DND-41 (cell line): ENCODE results near the gene ARFIP2.

Experiments
- ATAC-seq: fragments of 200-7000 bp; cut with Tn5 transposase; 3 replicates; pipeline ENCODE4 v1.9.1; 2021; ENCODE audit warnings: low read depth; ENCODE audit not compliant: insufficient read depth
- DNase-seq: peaks from one replicate; pipeline ENCODE4 v3.0.0-alpha.2; 2020
- H2AFZ ChIP-seq: 2 replicates; pipeline ENCODE4 v1.6.0; 2012; ENCODE audit warnings: low read depth, low read length
- H3K27ac ChIP-seq: 2 replicates; pipeline ENCODE4 v1.5.1; 2012; ENCODE audit warnings: low read length, inconsistent platforms
- H3K27me3 ChIP-seq: fragments of 200-600 bp; sonication (generic); 2 replicates; pipeline ENCODE4 v1.6.0; 2012; ENCODE audit warnings: low read length, mild to moderate bottlenecking, inconsistent platforms; ENCODE audit not compliant: insufficient read depth, poor library complexity
- H3K36me3 ChIP-seq: 2 replicates; pipeline ENCODE4 v1.5.1; 2012; ENCODE audit warnings: low read length, inconsistent platforms; ENCODE audit not compliant: insufficient read depth
- H3K4me1 ChIP-seq: 2 replicates; pipeline ENCODE4 v1.5.1; 2012; ENCODE audit warnings: mild to moderate bottlenecking, low read length; ENCODE audit not compliant: insufficient read depth
- H3K4me2 ChIP-seq: 2 replicates; pipeline ENCODE4 v1.6.0; 2012; ENCODE audit warnings: mild to moderate bottlenecking, moderate library complexity, low read length, inconsistent platforms; ENCODE audit not compliant: insufficient read depth
- H3K4me3 ChIP-seq, 2 experiments: fragments of 200-600 bp in 1 of 2; shearing (Covaris generic) in 1 of 2; 2 replicates each; pipeline ENCODE4 v1.5.1; 2012 to 2016; ENCODE audit warnings: inconsistent platforms in 2 of 2, low read length in 2 of 2, mild to moderate bottlenecking in 2 of 2, low read depth in 1 of 2, moderate library complexity in 1 of 2
- H3K79me2 ChIP-seq: 2 replicates; pipeline ENCODE4 v1.6.0; 2012; ENCODE audit warnings: low read length, inconsistent platforms; ENCODE audit not compliant: insufficient read depth
- H3K9ac ChIP-seq: 2 replicates; pipeline ENCODE4 v1.6.0; 2012; ENCODE audit warnings: low read depth, mild to moderate bottlenecking, inconsistent platforms, low read length, moderate library complexity
- H3K9me3 ChIP-seq: 2 replicates; pipeline ENCODE4 v1.5.1; 2012; ENCODE audit warnings: low read length, moderate library complexity, mild to moderate bottlenecking, inconsistent platforms; ENCODE audit not compliant: insufficient read depth, severe bottlenecking
- H4K20me1 ChIP-seq: 2 replicates; pipeline ENCODE4 v1.6.0; 2012; ENCODE audit warnings: low read length; ENCODE audit not compliant: insufficient read depth
- CTCF ChIP-seq: IDR thresholded peaks from 2 replicates; pipeline ENCODE4 v1.5.1; 2012; ENCODE audit warnings: borderline replicate concordance, low read length, moderate library complexity, mild to moderate bottlenecking; ENCODE audit not compliant: poor library complexity, severe bottlenecking; ENCODE audit errors: extremely low read depth
- EZH2 ChIP-seq: IDR thresholded peaks from 3 replicates; pipeline ENCODE4 v1.6.1; 2012; ENCODE audit warnings: borderline replicate concordance, low read depth, mild to moderate bottlenecking, moderate library complexity, low read length, inconsistent platforms; ENCODE audit not compliant: severe bottlenecking

Gene ARFIP2

DNA sequence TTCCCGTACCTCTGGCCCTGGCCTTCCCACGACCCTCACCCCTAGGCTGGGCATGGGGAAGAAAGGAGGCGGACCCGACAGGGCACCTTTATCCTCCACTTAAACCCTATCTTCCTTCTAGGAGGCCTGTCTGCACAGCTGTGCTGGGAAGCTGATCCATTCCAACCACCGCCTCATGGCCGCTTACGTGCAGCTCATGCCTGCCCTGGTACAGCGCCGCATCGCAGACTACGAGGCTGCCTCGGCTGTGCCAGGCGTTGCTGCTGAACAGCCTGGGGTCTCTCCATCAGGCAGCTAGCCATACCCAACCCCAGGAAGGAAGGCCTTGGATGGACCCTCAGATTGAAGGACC, 769 bp upstream of the ARFIP2 start:
- TF ChIP-seq EZH2 (no peak), CTCF (no peak)
- H3K4me1 ChIP-seq = peaks cover 33% of the 10 kb centered on the region
- peak overlapping the region; percentile 77 for H3K9ac ChIP-seq
- peak overlapping the region; percentile 87 for H3K4me2 ChIP-seq
- peak overlapping the region; percentile 87 for H3K27ac ChIP-seq
- peaks cover 50% of the 10 kb centered on the region for H3K79me2 ChIP-seq
- H3K27me3 ChIP-seq = no peaks in the 10 kb centered on the region
- peak overlapping the region; percentile 87 for H2AFZ ChIP-seq
- ATAC-seq = peak; percentile 13; the same call in 2 of the 3 replicates
- H3K4me3 ChIP-seq = peak overlapping the region; percentile 58 to 85; a peak in 3 of 4 replicates
- H3K36me3 ChIP-seq = peaks cover 80% of the 10 kb centered on the region
- peaks cover 25% of the 10 kb centered on the region for H4K20me1 ChIP-seq
- H3K9me3 ChIP-seq = no peaks in the 10 kb centered on the region
- DNase-seq = peak; percentile 20

DNA sequence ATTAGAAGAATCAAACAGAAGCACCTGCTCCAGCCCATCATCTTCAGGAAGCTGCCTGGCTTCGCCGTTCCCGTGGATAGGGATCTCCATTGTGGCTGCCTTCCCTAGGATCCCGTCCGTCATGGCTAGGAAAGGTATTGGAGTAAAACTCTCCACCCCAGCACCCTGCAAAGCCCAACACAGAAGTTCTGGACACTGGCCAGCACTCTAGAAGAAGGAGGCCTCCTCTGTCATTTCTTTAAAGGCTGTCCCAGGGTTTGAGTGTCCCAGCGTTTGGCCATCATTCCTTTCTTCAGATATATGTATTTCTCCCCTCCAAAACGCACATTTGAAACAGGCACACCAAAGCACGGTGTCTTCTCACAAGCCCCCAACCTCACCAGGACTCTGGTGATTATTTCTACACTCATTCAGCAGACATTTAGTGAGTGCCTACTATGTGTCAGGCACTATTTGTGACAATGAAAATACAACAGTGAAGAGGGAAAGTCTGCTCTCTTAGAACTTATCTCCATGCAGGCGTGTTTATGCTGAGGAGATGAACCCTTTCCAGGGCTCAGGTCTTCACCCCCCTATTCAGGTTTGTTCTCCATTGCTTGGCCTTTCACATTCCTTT, 724 bp downstream of the ARFIP2 start:
- peak overlapping the region; percentile 80 for H3K27ac ChIP-seq
- no peaks in the 10 kb centered on the region for H3K27me3 ChIP-seq
- peak overlapping the region; percentile 77 for H3K9ac ChIP-seq
- H3K79me2 ChIP-seq = peaks cover 50% of the 10 kb centered on the region
- TF ChIP-seq CTCF (no peak), EZH2 (no peak)
- H3K9me3 ChIP-seq = no peaks in the 10 kb centered on the region
- ATAC-seq (no peak), DNase-seq (no peak)
- H3K4me2 ChIP-seq = peak overlapping the region; percentile 87
- H3K36me3 ChIP-seq = peaks cover 71% of the 10 kb centered on the region
- H2AFZ ChIP-seq = peak overlapping the region; percentile 78
- H3K4me3 ChIP-seq = peak overlapping the region; percentile 58 to 85
- H4K20me1 ChIP-seq = peaks cover 27% of the 10 kb centered on the region
- peaks cover 33% of the 10 kb centered on the region for H3K4me1 ChIP-seq

- no peaks in the 10 kb centered on the region for H3K27me3 ChIP-seq
- no peaks in the 10 kb centered on the region for H3K9me3 ChIP-seq
- no peak overlapping the region for H3K4me2 ChIP-seq
- DNase-seq = no peak
- no peak for ATAC-seq
- peaks cover 21% of the 10 kb centered on the region for H4K20me1 ChIP-seq
- H3K9ac ChIP-seq = no peak overlapping the region
- H3K36me3 ChIP-seq = peaks cover 36% of the 10 kb centered on the region
- peaks cover 26% of the 10 kb centered on the region for H3K79me2 ChIP-seq
- no peak overlapping the region for H2AFZ ChIP-seq
- TF ChIP-seq EZH2 (no peak), CTCF (no peak)
- no peak overlapping the region for H3K27ac ChIP-seq
- peaks cover 37% of the 10 kb centered on the region for H3K4me1 ChIP-seq
- H3K4me3 ChIP-seq = no peak overlapping the region
Observed at GRCh38 chr11:6476571-6476970, 4.6 kb downstream of the ARFIP2 start.

GRCh38 chr11:6475936-6476335, 5.2 kb downstream of the ARFIP2 start:
- Histone ChIP-seq H3K4me1 (peaks cover 39% of the 10 kb centered on the region), H3K9me3 (no peaks in the 10 kb centered on the region), H3K4me2 (no peak overlapping the region), H3K27me3 (no peaks in the 10 kb centered on the region), H4K20me1 (peaks cover 20% of the 10 kb centered on the region), H3K9ac (no peak overlapping the region), H3K4me3 (no peak overlapping the region), H2AFZ (no peak overlapping the region), H3K27ac (no peak overlapping the region), H3K79me2 (peaks cover 21% of the 10 kb centered on the region), H3K36me3 (peaks cover 36% of the 10 kb centered on the region)
- DNase-seq (no peak), ATAC-seq (no peak)
- TF ChIP-seq CTCF (no peak), EZH2 (no peak)
